Pulmonary artery endothelial cell (primary cell): ENCODE results near the gene PEPD. TPM values are rescaled to one million over a fixed set of nuclear protein-coding genes. Genes with fewer than 3 reads are reported as not detected.

ENCODE experiments used
- DNase-seq: peaks from one replicate; pipeline ENCODE4 v3.0.0-alpha.2; 2011; ENCODE audit warnings: low read depth, low spot score
- total RNA-seq: library from RNA; depleted of rRNA; stranded (reverse); fragments of >200 nt; gene quantifications from 2 replicates; pipeline ENCODE4 v1.2.3, GENCODE V29; 2014

Gene PEPD
- total RNA-seq, 1 donor from 2014 or later, result 56.1 TPM

DNA sequence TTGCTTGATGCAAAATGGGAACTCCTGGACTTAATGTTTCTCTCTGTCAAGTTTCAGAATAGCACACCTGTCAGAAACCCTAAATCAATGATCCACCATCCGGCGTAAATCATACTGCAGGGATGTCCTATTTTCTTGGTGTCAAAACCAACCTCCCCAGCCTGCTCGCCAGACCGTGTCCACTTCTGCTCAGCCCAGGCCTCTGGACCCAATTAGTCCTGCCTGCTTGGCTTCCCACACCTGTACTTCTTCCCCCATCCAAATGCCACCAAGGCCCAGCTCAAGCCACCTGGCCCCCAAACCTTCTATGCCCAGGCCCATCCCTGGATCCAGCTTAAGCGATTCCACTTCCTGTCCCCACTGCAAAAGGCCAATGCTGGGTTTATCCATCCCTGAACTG, 25.1 kb upstream of the PEPD start:
- DNase-seq, result no peak

GRCh38 chr19:33545217-33545981, 23.8 kb upstream of the PEPD start:
- DNase-seq, result no peak

- no peak for DNase-seq
Observed at GRCh38 chr19:33535226-33535625, 13.6 kb upstream of the PEPD start.

DNA sequence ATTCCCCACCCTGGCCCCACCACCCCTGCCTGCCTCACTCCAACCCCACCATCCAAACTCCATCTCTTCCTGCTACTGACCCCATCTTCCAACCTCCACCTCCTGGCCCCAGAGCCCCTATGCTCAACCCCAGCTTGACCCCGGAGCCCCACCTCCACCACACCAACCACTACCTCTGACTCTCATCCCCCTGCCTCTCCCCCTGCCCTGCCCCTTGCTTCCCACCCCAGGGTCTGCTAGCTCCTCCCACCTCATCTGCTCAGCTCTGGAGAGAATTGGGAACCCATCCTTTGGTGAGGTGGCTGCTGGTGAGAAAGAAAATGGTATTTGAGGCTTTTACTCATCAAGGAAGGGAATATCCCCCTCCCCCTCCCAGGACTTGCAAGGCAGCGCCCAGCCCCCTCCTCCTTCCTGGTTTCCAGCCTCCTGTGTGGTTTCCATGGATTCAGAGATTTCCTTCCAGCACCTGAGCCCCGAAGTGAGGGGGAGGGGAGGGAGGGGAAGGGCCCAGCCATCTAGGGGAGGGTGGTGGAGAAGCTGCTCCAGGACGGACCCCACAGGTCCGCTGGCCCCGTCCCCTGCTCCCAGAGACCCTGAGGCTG, 11.4 kb upstream of the PEPD start:
- no peak for DNase-seq

DNA sequence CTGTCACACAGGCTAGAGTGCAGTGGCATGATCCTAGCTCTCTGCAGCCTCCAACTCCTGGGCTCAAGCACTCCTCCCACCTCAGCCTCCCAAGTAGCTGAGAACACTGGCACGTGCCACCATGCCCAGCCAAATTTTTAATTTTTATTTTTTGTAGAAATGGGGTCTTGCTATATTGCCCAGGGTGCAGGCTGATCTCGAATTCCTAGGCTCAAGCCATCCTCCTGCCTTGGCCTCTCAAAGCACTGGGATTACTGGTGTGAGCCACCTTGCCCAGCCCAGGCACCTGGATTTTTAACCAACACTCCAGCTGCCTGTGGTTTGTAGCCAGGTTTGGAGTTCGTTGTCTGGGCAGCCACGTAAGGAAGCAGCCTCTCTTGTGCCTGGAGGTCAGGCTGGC, 9.3 kb upstream of the PEPD start:
- no peak for DNase-seq

DNA sequence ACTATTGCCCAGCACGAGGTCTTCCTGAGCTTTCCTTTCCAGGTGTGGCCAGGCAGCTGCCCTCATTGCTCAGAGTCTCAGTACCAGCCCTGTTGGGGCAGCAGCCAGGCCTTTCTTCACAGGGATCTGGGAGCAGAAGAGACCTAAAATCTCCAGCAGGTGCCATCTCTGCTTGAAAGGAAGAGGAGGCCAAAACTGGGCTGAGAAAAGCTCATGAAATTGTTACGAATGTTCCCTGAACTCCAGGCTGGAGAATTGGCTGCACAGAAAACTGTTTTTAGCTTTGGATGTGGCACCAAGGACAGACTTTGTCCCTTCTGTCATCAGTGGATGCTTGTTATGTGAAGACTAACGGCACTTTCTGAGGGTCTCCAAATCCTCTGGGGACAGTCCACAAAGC, 8.7 kb upstream of the PEPD start:
- DNase-seq, result no peak

DNA sequence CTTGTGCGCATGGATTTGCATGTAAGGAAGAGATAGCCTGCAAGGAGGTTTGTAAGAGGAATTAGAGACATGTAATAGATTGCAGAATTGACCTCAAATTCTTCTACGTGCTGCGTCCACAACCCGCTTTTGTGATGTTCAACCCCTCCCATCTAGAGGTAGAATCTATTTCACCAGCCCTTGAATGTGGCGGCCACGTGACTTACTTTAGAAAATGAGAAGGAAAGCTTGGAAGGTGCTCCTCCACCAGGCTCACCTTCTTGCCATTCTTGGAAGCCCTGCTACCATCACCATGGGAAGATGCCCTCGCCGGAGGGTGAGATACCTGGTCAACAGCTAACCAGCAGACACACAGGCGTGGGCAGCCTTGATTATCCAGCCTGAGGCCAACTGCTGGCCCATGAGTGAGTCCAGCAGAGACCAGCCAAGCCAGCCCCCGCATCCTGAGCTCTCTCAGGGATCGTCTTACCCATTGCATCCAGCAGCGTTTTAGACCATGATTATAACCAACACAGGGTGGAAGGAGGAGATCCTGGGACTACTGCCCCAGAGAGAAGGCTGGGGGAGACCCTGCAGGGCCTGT, 7.6 kb upstream of the PEPD start:
- DNase-seq, result no peak

- no peak for DNase-seq
Observed at GRCh38 chr19:33528404-33528803, 6.8 kb upstream of the PEPD start.

DNA sequence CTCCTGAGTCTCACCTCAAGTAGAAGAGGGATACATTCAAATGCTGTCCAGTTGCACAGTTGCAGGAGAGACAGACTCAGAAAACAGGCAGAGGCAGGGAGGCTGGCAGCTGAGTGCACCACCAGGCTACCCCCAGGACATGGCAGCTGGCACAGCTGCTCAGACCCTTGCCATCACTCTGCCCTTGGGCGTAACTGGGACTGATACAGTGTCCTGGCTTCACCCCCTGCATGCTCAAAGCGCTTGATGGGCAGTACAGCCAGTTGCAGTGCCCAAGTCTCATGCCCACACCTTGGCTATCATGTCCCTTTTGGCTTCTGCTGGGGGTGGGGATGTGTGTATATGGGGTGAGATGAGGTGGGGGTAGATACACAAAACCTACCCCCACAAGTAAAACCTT, 5.5 kb upstream of the PEPD start:
- no peak for DNase-seq

GRCh38 chr19:33524024-33524664, 2.6 kb upstream of the PEPD start:
- no peak for DNase-seq

- DNase-seq, result no peak
Observed at GRCh38 chr19:33523167-33523566, 1.6 kb upstream of the PEPD start.

DNA sequence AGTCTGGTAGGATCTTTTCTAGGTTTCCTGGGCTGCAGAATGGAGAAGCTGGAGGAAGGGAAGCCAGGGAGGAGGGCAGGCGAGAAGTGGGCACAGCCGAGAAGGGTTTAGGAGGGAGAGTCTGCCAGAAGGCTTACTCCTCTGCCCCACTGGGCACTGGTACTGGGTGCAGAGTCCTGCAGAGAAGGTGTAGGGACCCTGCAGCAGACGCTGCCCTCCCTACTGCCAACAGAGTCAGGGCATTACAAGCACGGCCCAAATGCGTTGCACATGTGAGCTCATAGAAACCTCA, 726 bp upstream of the PEPD start:
- no peak for DNase-seq

DNA sequence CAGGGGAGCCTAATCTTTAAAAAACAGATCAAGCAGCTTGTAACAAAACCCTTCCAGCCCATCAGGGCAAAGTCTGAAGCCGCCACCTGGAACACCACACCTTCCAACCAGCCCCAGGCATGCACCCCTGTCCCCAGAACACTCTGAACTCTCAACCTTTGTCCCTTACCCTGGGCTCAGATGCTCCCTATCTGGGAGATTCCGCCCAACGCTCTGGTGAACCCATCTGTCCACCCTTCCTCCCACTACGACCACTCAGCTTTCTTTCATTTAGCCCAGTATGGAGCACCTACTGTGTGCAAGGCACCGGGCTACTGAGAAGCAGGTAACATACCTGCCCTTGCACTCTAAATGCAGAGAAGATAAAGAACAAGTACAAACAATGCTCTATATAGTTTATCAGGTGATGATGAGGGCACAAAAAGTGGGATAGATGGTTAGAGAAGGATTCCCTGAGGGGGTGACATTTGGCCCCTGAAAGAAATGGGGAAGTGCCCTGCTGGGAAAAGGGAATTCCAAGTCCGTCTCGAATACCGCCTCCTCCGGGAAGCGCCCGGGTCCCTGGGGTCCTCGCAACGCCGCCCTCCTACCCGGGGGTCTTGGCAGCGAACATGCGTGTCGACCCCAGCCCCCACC, 629 bp downstream of the PEPD start:
- no peak for DNase-seq

- no peak for DNase-seq
Observed at GRCh38 chr19:33520048-33520643, 1.4 kb downstream of the PEPD start.

DNA sequence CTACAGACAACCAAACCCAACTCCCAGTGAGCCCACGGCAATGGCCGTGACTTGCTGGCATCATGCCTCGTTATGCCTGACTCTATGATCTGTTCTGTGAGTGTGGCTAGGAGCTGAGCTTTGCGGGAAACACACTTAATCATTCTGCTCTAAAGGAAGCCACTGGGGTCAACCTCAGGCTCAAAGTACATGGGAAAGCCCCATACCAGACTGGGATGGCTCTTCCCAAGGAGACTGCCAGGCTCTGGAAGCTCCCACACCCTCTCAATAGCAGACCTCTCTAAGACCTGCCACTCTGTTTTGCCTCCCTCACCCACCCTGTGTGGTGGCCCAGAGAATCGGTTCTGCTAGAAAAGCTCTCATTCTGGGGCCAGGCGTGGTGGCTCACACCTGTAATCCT, 2.2 kb downstream of the PEPD start:
- no peak for DNase-seq

DNA sequence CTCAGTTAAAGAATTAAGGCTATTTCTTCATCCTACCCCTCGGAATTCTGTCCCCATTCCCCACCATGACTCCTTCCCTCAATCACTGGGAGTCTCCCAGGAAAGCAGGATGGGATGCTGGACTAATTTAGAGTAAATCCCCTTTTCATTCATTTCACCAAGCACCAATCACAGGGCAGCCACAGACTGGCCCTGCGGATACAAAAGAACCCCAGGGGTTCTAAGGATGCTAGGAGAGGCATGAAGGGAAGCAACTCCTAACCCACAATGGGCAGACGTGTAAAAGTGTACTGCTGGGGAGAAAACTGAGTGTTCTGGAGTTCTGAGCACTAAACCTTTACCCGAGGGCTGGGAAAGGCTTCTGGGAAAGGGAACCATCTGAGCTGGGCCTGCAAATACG, 3.0 kb downstream of the PEPD start:
- DNase-seq, result no peak

DNA sequence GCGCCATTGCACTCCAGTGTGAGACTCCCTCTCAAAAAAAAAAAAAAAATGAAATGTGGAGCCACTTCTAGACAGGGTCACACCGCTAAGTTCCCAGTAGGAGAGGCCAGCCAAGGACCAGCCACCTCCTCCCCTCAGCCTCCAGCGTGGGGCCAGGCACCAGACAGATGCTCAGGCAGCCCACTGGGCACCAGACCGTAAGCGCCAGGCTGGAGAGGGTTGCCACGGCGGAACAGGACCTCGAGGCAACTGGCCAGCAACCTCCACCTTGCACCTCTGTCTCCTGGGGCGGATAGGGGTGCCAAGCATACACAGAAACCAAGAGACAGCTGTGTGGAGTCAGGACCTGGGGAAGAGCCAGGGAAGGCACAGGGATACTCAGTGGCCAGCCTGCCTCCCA, 3.7 kb downstream of the PEPD start:
- DNase-seq, result no peak

DNA sequence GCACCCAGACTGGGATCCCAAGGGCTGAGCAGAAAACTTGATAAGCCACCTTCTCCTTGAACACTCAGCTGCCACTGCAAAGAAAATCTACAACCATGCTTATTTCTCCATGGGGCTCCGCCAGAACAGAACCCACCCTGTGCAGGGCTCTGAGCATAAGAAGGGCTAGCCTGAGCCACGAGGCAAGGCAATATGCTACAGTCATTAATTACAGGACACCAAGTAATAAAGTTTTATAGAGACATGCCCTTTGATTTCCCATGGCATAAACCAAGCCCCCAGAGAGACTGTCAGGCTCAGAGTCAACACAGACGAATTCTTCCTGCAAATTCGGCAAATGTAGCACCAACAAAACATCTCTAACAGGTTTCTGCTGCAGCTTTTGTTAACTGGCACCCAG, 5.7 kb downstream of the PEPD start:
- no peak for DNase-seq

DNA sequence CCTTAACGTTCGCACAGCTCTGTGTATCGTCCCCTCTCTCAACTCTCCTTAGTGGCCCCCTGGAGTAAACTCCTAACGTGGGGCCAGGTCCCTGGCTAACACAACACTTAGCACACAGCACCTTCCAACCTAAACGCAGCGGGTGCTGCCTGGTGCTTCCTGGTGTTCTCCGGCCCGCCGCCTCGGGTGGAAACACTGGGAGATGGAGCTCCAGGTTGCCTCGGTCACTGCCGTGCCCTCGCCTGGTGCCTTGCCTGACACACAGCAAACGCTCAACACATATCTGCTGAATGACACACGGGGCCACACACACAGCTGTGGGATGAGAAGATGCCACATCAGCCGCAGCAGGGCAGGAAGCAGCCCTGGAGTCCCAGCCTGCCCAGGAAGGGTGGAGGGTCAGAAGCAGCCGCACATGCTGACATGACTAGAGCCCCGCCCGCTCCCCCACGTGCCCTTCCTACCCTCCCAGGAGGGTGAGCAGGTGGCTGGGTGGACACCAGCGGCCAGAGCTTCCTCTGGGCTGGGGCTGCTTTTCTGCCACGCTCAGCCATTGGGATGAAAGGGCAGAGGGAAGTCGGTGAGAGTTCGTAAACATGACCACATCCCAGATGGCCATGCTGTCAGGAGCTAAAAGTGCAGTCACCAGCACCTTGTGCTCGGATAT, 6.6 kb downstream of the PEPD start:
- DNase-seq, result no peak

DNA sequence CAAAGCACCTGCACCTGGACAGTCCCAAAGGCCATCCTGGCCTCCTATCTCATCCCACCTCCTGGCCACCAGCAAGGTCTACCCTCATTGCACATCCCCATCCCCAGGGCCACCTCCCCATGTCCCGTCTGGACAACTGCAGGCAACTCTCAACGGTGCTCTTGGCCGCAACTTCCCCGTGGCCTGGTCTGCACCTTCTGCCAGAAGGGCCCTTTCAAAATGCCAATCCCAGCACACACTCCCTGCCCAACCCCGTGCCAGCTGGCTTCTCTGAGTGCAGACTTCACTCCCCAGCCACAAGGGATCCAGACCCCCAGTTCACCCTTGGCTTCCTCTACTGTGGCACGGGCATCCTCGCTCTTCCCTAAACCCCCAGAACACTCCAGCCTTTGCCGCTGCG, 8.2 kb downstream of the PEPD start:
- DNase-seq, result no peak

- DNase-seq, result no peak
Observed at GRCh38 chr19:33512580-33513137, 8.9 kb downstream of the PEPD start.
